Activated CD4-positive, alpha-beta T cell treated with anti-CD3 and anti-CD28 coated beads, Interleukin-2, amount 50 U/mL, for 1 hour (primary cell): ENCODE measurements around the gene BBS9.
"Not testable (repeated sequence)": the region's sequence is repeated elsewhere in the genome, so short reads cannot be mapped to it uniquely, and the experiment has no call there.

Experiments
- DNase-seq: peaks from one replicate; pipeline ENCODE4 v3.0.0-alpha.2; 2020

BBS9 gene

GRCh38 chr7:33201821-33202220 is 72.5 kb downstream of the BBS9 start:
- no peak for DNase-seq

- no peak for DNase-seq
Observed at GRCh38 chr7:33210958-33211357, 81.6 kb downstream of the BBS9 start.

GRCh38 chr7:33212144-33212543 is 82.8 kb downstream of the BBS9 start:
- DNase-seq: no peak

GRCh38 chr7:33215992-33216391 is 86.6 kb downstream of the BBS9 start:
- DNase-seq: no peak

GRCh38 chr7:33217595-33217994 is 88.2 kb downstream of the BBS9 start:
- no peak for DNase-seq

GRCh38 chr7:33218841-33219535 is 89.6 kb downstream of the BBS9 start:
- not testable (repeated sequence) for DNase-seq

GRCh38 chr7:33220231-33220630 is 90.9 kb downstream of the BBS9 start:
- no peak for DNase-seq

- no peak for DNase-seq
Observed at GRCh38 chr7:33221390-33221789, 92.0 kb downstream of the BBS9 start.

- DNase-seq: no peak
Observed at GRCh38 chr7:33232632-33233145, 103.3 kb downstream of the BBS9 start.

GRCh38 chr7:33233659-33234058 is 104.3 kb downstream of the BBS9 start:
- no peak for DNase-seq

- DNase-seq: no peak
Observed at GRCh38 chr7:33237036-33237435, 107.7 kb downstream of the BBS9 start.

- DNase-seq: no peak
Observed at GRCh38 chr7:33243319-33243881, 114.0 kb downstream of the BBS9 start.

- DNase-seq: no peak
Observed at GRCh38 chr7:33248671-33249070, 119.3 kb downstream of the BBS9 start.

- no peak for DNase-seq
Observed at GRCh38 chr7:33250421-33250871, 121.1 kb downstream of the BBS9 start.

- DNase-seq: no peak
Observed at GRCh38 chr7:33251301-33251700, 121.9 kb downstream of the BBS9 start.

- no peak for DNase-seq
Observed at GRCh38 chr7:33258491-33258951, 129.2 kb downstream of the BBS9 start.

GRCh38 chr7:33261585-33261984 is 132.2 kb downstream of the BBS9 start:
- DNase-seq: no peak

- DNase-seq: no peak
Observed at GRCh38 chr7:33262476-33262875, 133.1 kb downstream of the BBS9 start.

GRCh38 chr7:33271839-33272371 is 142.5 kb downstream of the BBS9 start:
- DNase-seq: not testable (repeated sequence)

- DNase-seq: no peak
Observed at GRCh38 chr7:33273356-33273755, 144.0 kb downstream of the BBS9 start.

GRCh38 chr7:33276325-33276724 is 147.0 kb downstream of the BBS9 start:
- no peak for DNase-seq

GRCh38 chr7:33276729-33277128 is 147.4 kb downstream of the BBS9 start:
- DNase-seq: no peak

GRCh38 chr7:33278095-33278494 is 148.7 kb downstream of the BBS9 start:
- no peak for DNase-seq

- no peak for DNase-seq
Observed at GRCh38 chr7:33286501-33286900, 157.1 kb downstream of the BBS9 start.
